IMR-90 (cell line): ENCODE results near the gene CDH22. TPM values are rescaled to one million over a fixed set of nuclear protein-coding genes. Genes with fewer than 3 reads are reported as not detected.

Source experiments
- ATAC-seq: fragments of 200-7000 bp; cut with Tn5 transposase; 2 replicates; pipeline ENCODE4 v1.9.1; 2020; ENCODE audit warnings: low read depth, mild to moderate bottlenecking, moderate library complexity
- BruUV-seq: library from RNA; stranded (reverse); fragments of 400-500 nt; replicated peaks from 2 replicates; lab custom pipeline; 2021; lab: Mats Ljungman, UMichigan
- CTCF ChIA-PET: fragments of 300-600 bp; formaldehyde crosslinking; extraction: SDS; loops from one replicate; lab custom pipeline; 2021; ENCODE audit warnings: antibody characterized with exemption; lab: Yijun Ruan, JAX
- POLR2A ChIA-PET: fragments of 300-600 bp; sonication (Branson Sonifier 250); formaldehyde crosslinking; loops from one replicate; lab custom pipeline; 2022; ENCODE audit warnings: antibody characterized with exemption; ENCODE audit not compliant: unreplicated experiment; lab: Charles Lee
- DNase-seq: peaks from one replicate; pipeline ENCODE4 v3.0.0; 2013
- H2AFZ ChIP-seq: replicated peaks from 2 replicates; pipeline ENCODE3; 2013; ENCODE audit warnings: low read length, mild to moderate bottlenecking; ENCODE audit not compliant: poor library complexity
- H2AK5ac ChIP-seq: 2 replicates; pipeline ENCODE4 v1.6.1; 2013; ENCODE audit warnings: low read depth, low read length, inconsistent platforms
- H2AK9ac ChIP-seq: replicated peaks from 2 replicates; pipeline ENCODE3; 2013; ENCODE audit warnings: mild to moderate bottlenecking, low read depth, low read length, moderate library complexity; ENCODE audit not compliant: poor library complexity
- H2BK120ac ChIP-seq: 2 replicates; pipeline ENCODE4 v1.6.1; 2013; ENCODE audit warnings: low read depth, low read length, inconsistent platforms
- H2BK15ac ChIP-seq: 3 replicates; pipeline ENCODE4 v1.6.1; 2013; ENCODE audit warnings: low read depth, low read length, inconsistent platforms
- H2BK20ac ChIP-seq: 2 replicates; pipeline ENCODE4 v1.6.1; 2013; ENCODE audit warnings: low read depth, mild to moderate bottlenecking, inconsistent platforms, low read length, moderate library complexity
- H2BK5ac ChIP-seq: 2 replicates; pipeline ENCODE4 v1.6.1; 2013; ENCODE audit warnings: mild to moderate bottlenecking, low read depth, low read length, inconsistent platforms; ENCODE audit not compliant: poor library complexity, severe bottlenecking
- H3K14ac ChIP-seq: replicated peaks from 2 replicates; pipeline ENCODE4 v1.6.1; 2013; ENCODE audit warnings: low read depth, low read length, inconsistent platforms
- H3K18ac ChIP-seq: 2 replicates; pipeline ENCODE4 v1.6.1; 2013; ENCODE audit warnings: low read depth, low read length, control low read depth
- H3K23ac ChIP-seq: 2 replicates; pipeline ENCODE4 v1.6.1; 2013; ENCODE audit warnings: low read depth, low read length, inconsistent platforms
- H3K27ac ChIP-seq: 2 replicates; pipeline ENCODE4 v1.5.1; 2013; ENCODE audit warnings: mild to moderate bottlenecking, control low read depth, low read length; ENCODE audit not compliant: insufficient read depth
- H3K27me3 ChIP-seq: 2 replicates; pipeline ENCODE4 v1.6.1; 2013; ENCODE audit warnings: low read length; ENCODE audit not compliant: control insufficient read depth, insufficient read depth
- H3K36me3 ChIP-seq: 2 replicates; pipeline ENCODE4 v1.6.1; 2013; ENCODE audit warnings: low read length, mixed read lengths; ENCODE audit not compliant: control insufficient read depth, insufficient read depth
- H3K4ac ChIP-seq: 2 replicates; pipeline ENCODE4 v1.6.1; 2013; ENCODE audit warnings: low read depth, low read length, inconsistent platforms
- H3K4me1 ChIP-seq: 2 replicates; pipeline ENCODE4 v1.6.1; 2013; ENCODE audit warnings: low read length, mixed read lengths; ENCODE audit not compliant: control insufficient read depth, insufficient read depth
- H3K4me2 ChIP-seq: 2 replicates; pipeline ENCODE4 v1.6.1; 2013; ENCODE audit warnings: low read depth, mild to moderate bottlenecking, control low read depth, low read length, moderate library complexity
- H3K4me3 ChIP-seq: 2 replicates; pipeline ENCODE4 v1.5.1; 2013; ENCODE audit warnings: low read depth, mild to moderate bottlenecking, control low read depth, low read length, moderate library complexity; ENCODE audit not compliant: insufficient read depth
- H3K56ac ChIP-seq: 2 replicates; pipeline ENCODE4 v1.6.1; 2013; ENCODE audit warnings: low read length, inconsistent platforms; ENCODE audit not compliant: insufficient read depth; ENCODE audit errors: extremely low read depth
- H3K79me1 ChIP-seq, 2 experiments: 2 replicates each; pipeline ENCODE4 v1.6.1; 2013; ENCODE audit warnings: low read length in 2 of 2, inconsistent platforms in 1 of 2, low read depth in 1 of 2
- H3K9ac ChIP-seq: 2 replicates; pipeline ENCODE4 v1.6.1; 2013; ENCODE audit warnings: low read depth, low read length, control low read depth
- H3K9me1 ChIP-seq: 2 replicates; pipeline ENCODE4 v1.6.1; 2013; ENCODE audit warnings: low read length, inconsistent platforms; ENCODE audit not compliant: insufficient read depth
- H3K9me3 ChIP-seq: 2 replicates; pipeline ENCODE4 v1.6.1; 2013; ENCODE audit warnings: low read length; ENCODE audit not compliant: control insufficient read depth, insufficient read depth
- H4K20me1 ChIP-seq: 2 replicates; pipeline ENCODE4 v1.6.1; 2013; ENCODE audit warnings: low read length, inconsistent platforms; ENCODE audit not compliant: insufficient read depth
- H4K5ac ChIP-seq: 2 replicates; pipeline ENCODE4 v1.6.1; 2013; ENCODE audit warnings: mild to moderate bottlenecking, low read depth, low read length, control low read depth
- H4K8ac ChIP-seq, 2 experiments: 2 replicates each; pipeline ENCODE4 v1.6.1; 2013; ENCODE audit warnings: low read depth in 2 of 2, low read length in 2 of 2, control low read depth in 1 of 2, inconsistent platforms in 1 of 2
- H4K91ac ChIP-seq: 2 replicates; pipeline ENCODE4 v1.6.1; 2013; ENCODE audit warnings: low read depth, low read length, inconsistent platforms; ENCODE audit not compliant: insufficient read depth
- MXI1 ChIP-seq: IDR thresholded peaks from 2 replicates; pipeline ENCODE4 v1.6.1; 2012; ENCODE audit warnings: low read depth, mild to moderate bottlenecking, low read length, moderate library complexity, borderline replicate concordance
- WGBS, 2 experiments: methylation state at CpG; one replicate each; pipeline versions ENCODE4 v1.1.5 to v1.1.7; 2013; ENCODE audit warnings: missing lambda C conversion rate in 2 of 2; ENCODE audit not compliant: insufficient read length in 1 of 2; ENCODE audit errors: extremely low coverage in 2 of 2; 5-methylcytosine and 5-hydroxymethylcytosine counted together
- dilution Hi-C: fragments of 300-500 bp; cut with HindIII; formaldehyde crosslinking; loops from one replicate; pipeline ENCODE4 v1.14.3; 2018; ENCODE audit warnings: low sequenced_read_pairs; ENCODE audit not compliant: unreplicated experiment
- in situ Hi-C: fragments of 300-500 bp; cut with MboI; formaldehyde crosslinking; loops from 3 replicates; pipeline ENCODE4 v1.14.3; 2019; ENCODE audit warnings: low sequenced_read_pairs, inconsistent platforms, mixed read lengths
- intact Hi-C: fragments of 100-400 bp; cut with micrococcal nuclease; formaldehyde crosslinking; loops from 2 replicates; pipeline ENCODE4 v1.10.0; 2022
- polyA plus RNA-seq, 3 experiments: library from polyadenylated mRNA; depleted of rRNA; stranded (reverse); fragments of >200 nt; gene quantifications; 2 replicates each; pipeline ENCODE4 v1.2.3, GENCODE V29; 2012; ENCODE audit warnings: low replicate concordance in 1 of 3
- total RNA-seq: library from RNA; depleted of rRNA; stranded (reverse); fragments of >200 nt; gene quantifications from 2 replicates; pipeline ENCODE4 v1.2.3, GENCODE V29; 2012

The CDH22 gene
- total and polyA plus RNA-seq, 2 of the 4 experiments (the other 2 are of a cell fraction) = not detected

- POLR2A ChIA-PET = no interaction called here
- 23% methylated on average over 6 of the region's 11 CpGs; no CpG with 5 or more reads in 1 of the 2 experiments for WGBS, 2 experiments
- dilution Hi-C loops = no loop called here
Measured at GRCh38 chr20:46202766-46203509, 105.4 kb downstream of the CDH22 start.

More at GRCh38 chr20:46202766-46203509, 105.4 kb downstream of the CDH22 start:
- Histone ChIP-seq H4K8ac (no peak overlapping the region), H4K5ac (no peak overlapping the region), H3K56ac (no peak overlapping the region), H2BK15ac (no peak overlapping the region), H3K4ac (no peak overlapping the region), H3K9me1 (no peaks in the 10 kb centered on the region; the same call in 1 of the 2 replicates), H3K14ac (no peak overlapping the region), H2AK5ac (no peak overlapping the region), H3K36me3 (no peaks in the 10 kb centered on the region), H2AK9ac (no peak overlapping the region), H2AFZ (no peak overlapping the region), H2BK120ac (no peak overlapping the region), H3K23ac (no peak overlapping the region), H2BK20ac (no peak overlapping the region), H3K4me2 (no peak overlapping the region), H4K91ac (no peak overlapping the region), H3K4me1 (no peaks in the 10 kb centered on the region), H3K18ac (no peak overlapping the region), H3K27me3 (peaks cover 35% of the 10 kb centered on the region), H3K9me3 (no peaks in the 10 kb centered on the region), H2BK5ac (no peak overlapping the region), H3K9ac (no peak overlapping the region), H4K20me1 (no peaks in the 10 kb centered on the region), H3K4me3 (no peak overlapping the region), H3K27ac (no peak overlapping the region), H3K79me1 (no peaks in the 10 kb centered on the region)
- ATAC-seq (no peak), DNase-seq (no peak)
- CTCF ChIA-PET = no interaction called here
- TF ChIP-seq MXI1 = no peak
- no TSS peak for BruUV-seq
- in situ Hi-C loops = no loop called here
- intact Hi-C loops = no loop called here
